IPS-18a (cell line): ENCODE results near the gene CEACAM7.

Experiments
- H3K27ac ChIP-seq: one replicate; pipeline ENCODE4 v1.5.1; 2013; ENCODE audit warnings: low read length
- H3K27me3 ChIP-seq: one replicate; pipeline ENCODE4 v1.6.1; 2013; ENCODE audit warnings: mild to moderate bottlenecking, low read length; ENCODE audit not compliant: control insufficient read depth, insufficient read depth
- H3K36me3 ChIP-seq: one replicate; pipeline ENCODE4 v1.6.1; 2013; ENCODE audit warnings: low read depth, low read length; ENCODE audit not compliant: control insufficient read depth
- H3K4me1 ChIP-seq: one replicate; pipeline ENCODE4 v1.6.1; 2013; ENCODE audit warnings: low read depth, low read length; ENCODE audit not compliant: control insufficient read depth
- H3K4me3 ChIP-seq: one replicate; pipeline ENCODE4 v1.5.1; 2013; ENCODE audit warnings: low read length
- H3K9ac ChIP-seq: one replicate; pipeline ENCODE4 v1.6.1; 2013; ENCODE audit warnings: mild to moderate bottlenecking, low read length, moderate library complexity
- H3K9me3 ChIP-seq: one replicate; pipeline ENCODE4 v1.6.1; 2013; ENCODE audit warnings: low read depth, low read length; ENCODE audit not compliant: control insufficient read depth

Gene CEACAM7

DNA sequence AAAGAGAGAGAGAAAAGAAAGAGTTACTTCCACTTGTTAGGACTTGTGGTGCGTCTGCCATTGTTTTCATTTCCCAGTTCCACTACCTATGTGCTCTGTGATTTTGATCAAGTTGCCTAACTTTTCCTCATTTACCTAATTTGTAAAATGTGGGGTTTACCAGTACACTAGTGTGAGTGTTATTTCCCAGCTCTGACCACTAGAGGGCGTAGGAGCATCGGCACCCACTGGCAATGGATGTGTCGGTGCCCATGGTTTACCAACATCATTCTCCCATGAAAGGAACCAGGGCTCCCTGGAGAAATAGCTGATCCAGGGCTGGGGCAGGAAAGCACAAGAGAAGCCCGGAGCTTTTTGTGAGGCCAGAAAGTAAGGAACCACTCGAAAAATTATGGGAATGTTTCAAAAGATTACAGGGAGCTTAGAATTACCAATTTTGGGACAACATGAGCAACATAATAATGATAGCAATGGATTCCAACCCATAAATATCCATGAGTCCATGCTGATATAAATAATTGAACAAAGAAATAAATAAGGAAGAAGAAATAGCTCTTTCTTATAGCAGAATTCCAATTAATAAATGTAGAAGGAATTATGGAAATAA lies 46.1 kb downstream of the CEACAM7 start:
- Histone ChIP-seq H3K9me3 (no peaks in the 10 kb centered on the region), H3K27me3 (no peaks in the 10 kb centered on the region), H3K4me3 (no peak overlapping the region), H3K36me3 (no peaks in the 10 kb centered on the region), H3K27ac (no peak overlapping the region), H3K9ac (no peak overlapping the region), H3K4me1 (no peaks in the 10 kb centered on the region)

- no peaks in the 10 kb centered on the region for H3K9me3 ChIP-seq
- H3K27me3 ChIP-seq = no peaks in the 10 kb centered on the region
- H3K9ac ChIP-seq = no peak overlapping the region
- H3K4me3 ChIP-seq = no peak overlapping the region
- no peak overlapping the region for H3K27ac ChIP-seq
- no peaks in the 10 kb centered on the region for H3K4me1 ChIP-seq
- H3K36me3 ChIP-seq = no peaks in the 10 kb centered on the region
Measured at GRCh38 chr19:41638641-41639081, 49.4 kb downstream of the CEACAM7 start.

DNA sequence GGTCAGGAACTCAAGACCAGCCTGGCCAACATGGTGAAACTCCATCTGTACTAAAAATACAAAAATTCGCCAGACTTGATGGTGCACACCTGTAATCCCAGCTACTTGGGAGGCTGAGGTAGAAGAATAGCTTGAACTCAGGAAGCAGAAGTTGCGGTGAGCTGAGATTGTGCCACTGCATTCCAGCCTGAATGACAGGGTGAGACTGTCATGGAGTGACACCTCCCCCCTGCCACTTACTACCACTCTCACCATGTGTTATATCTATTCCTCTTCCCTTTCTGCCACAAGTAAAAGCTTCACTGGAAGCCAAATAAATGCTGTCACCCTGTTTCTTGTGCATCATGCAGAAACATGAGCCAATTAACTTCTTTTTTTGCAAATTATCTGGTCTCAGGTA lies 50.6 kb downstream of the CEACAM7 start:
- no peaks in the 10 kb centered on the region for H3K4me1 ChIP-seq
- H3K36me3 ChIP-seq = no peaks in the 10 kb centered on the region
- H3K27me3 ChIP-seq = no peaks in the 10 kb centered on the region
- no peak overlapping the region for H3K9ac ChIP-seq
- no peaks in the 10 kb centered on the region for H3K9me3 ChIP-seq
- no peak overlapping the region for H3K4me3 ChIP-seq
- no peak overlapping the region for H3K27ac ChIP-seq

GRCh38 chr19:41627966-41628675 lies 59.9 kb downstream of the CEACAM7 start:
- no peak overlapping the region for H3K4me3 ChIP-seq
- no peaks in the 10 kb centered on the region for H3K27me3 ChIP-seq
- H3K4me1 ChIP-seq = no peaks in the 10 kb centered on the region
- no peak overlapping the region for H3K9ac ChIP-seq
- no peak overlapping the region for H3K27ac ChIP-seq
- H3K36me3 ChIP-seq = no peaks in the 10 kb centered on the region
- peaks cover 6% of the 10 kb centered on the region for H3K9me3 ChIP-seq

- Histone ChIP-seq H3K27me3 (no peaks in the 10 kb centered on the region), H3K9ac (no peak within 1 kb of the TSS), H3K4me1 (no peaks in the 10 kb centered on the region), H3K27ac (no peak within 1 kb of the TSS), H3K36me3 (no peaks in the 10 kb centered on the region), H3K4me3 (no peak within 1 kb of the TSS), H3K9me3 (peaks cover 6% of the 10 kb centered on the region)
Measured at GRCh38 chr19:41626877-41627276, 61.2 kb downstream of the CEACAM7 start, which contains the start of gene CEACAM4. TSS of gene CEACAM4 (minus strand) at chr19:41627074. CDS start at chr19:41626963, 111 bp downstream.

DNA sequence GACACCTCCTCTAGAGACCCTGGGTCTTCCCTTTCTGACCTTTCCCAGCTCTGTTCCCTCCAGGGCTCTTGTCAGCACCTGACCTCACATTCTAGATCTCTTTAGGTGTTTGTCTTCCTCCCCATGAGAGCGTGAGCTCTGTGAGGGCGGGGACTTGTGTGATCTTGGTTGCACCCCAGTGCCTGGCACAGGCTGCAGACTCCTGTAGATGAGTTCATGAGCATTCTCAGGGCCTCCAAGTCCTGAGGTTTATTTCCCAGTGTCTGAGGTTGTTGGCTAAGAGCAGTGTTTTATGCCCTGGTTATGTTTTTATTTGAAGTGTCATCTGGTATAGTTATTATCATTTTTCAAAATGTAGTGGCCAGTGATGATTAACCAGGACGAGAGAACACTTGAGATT lies 61.8 kb downstream of the CEACAM7 start:
- Histone ChIP-seq H3K27me3 (no peaks in the 10 kb centered on the region), H3K9me3 (peaks cover 2% of the 10 kb centered on the region), H3K9ac (no peak overlapping the region), H3K4me1 (no peaks in the 10 kb centered on the region), H3K4me3 (no peak overlapping the region), H3K36me3 (no peaks in the 10 kb centered on the region), H3K27ac (no peak overlapping the region)

GRCh38 chr19:41624937-41625336 lies 63.1 kb downstream of the CEACAM7 start:
- no peaks in the 10 kb centered on the region for H3K36me3 ChIP-seq
- no peak overlapping the region for H3K27ac ChIP-seq
- no peak overlapping the region for H3K4me3 ChIP-seq
- no peaks in the 10 kb centered on the region for H3K27me3 ChIP-seq
- H3K4me1 ChIP-seq = no peaks in the 10 kb centered on the region
- no peak overlapping the region for H3K9ac ChIP-seq
- H3K9me3 ChIP-seq = no peaks in the 10 kb centered on the region

GRCh38 chr19:41624515-41624914 lies 63.6 kb downstream of the CEACAM7 start:
- Histone ChIP-seq H3K36me3 (no peaks in the 10 kb centered on the region), H3K27ac (no peak overlapping the region), H3K9me3 (no peaks in the 10 kb centered on the region), H3K27me3 (no peaks in the 10 kb centered on the region), H3K4me3 (no peak overlapping the region), H3K9ac (no peak overlapping the region), H3K4me1 (no peaks in the 10 kb centered on the region)

GRCh38 chr19:41623360-41623759 lies 64.7 kb downstream of the CEACAM7 start:
- no peak overlapping the region for H3K9ac ChIP-seq
- no peaks in the 10 kb centered on the region for H3K27me3 ChIP-seq
- H3K4me1 ChIP-seq = no peaks in the 10 kb centered on the region

More at GRCh38 chr19:41623360-41623759, 64.7 kb downstream of the CEACAM7 start:
- H3K9me3 ChIP-seq = no peaks in the 10 kb centered on the region
- no peak overlapping the region for H3K27ac ChIP-seq
- no peak overlapping the region for H3K4me3 ChIP-seq
- H3K36me3 ChIP-seq = no peaks in the 10 kb centered on the region
